Endothelial cell of umbilical vein (primary cell): ENCODE data around the gene FNIP2.

ENCODE experiments used
- CTCF ChIP-seq, 2 donors: IDR thresholded peaks; 1 replicate in 1 of 2; 2 replicates in 1 of 2; pipeline ENCODE4 v1.5.1; 2011; ENCODE audit warnings: low read length in 2 of 2, mild to moderate bottlenecking in 2 of 2, moderate library complexity in 2 of 2, control low read depth in 1 of 2, inconsistent platforms in 1 of 2, low read depth in 1 of 2; ENCODE audit not compliant: insufficient read depth in 1 of 2; ENCODE audit errors: extremely low read depth in 1 of 2
- EZH2 ChIP-seq: IDR thresholded peaks from 2 replicates; pipeline ENCODE4 v1.6.1; 2012; ENCODE audit warnings: borderline replicate concordance, low read depth, mild to moderate bottlenecking, moderate library complexity, low read length, inconsistent platforms; ENCODE audit not compliant: severe bottlenecking
- FOS ChIP-seq: IDR thresholded peaks from 2 replicates; pipeline ENCODE4 v1.6.1; 2011; ENCODE audit warnings: mild to moderate bottlenecking, low read length, moderate library complexity, borderline replicate concordance; ENCODE audit not compliant: insufficient read depth
- GATA2 ChIP-seq: IDR thresholded peaks from 2 replicates; pipeline ENCODE4 v1.7.0; 2011; ENCODE audit warnings: low read depth, mild to moderate bottlenecking, moderate library complexity, mixed read lengths, low read length; ENCODE audit not compliant: insufficient read length, insufficient read depth
- JUN ChIP-seq: IDR thresholded peaks from 2 replicates; pipeline ENCODE4 v1.6.1; 2011; ENCODE audit warnings: borderline replicate concordance, low read depth; ENCODE audit not compliant: insufficient read length, insufficient read depth
- POLR2A ChIP-seq: IDR thresholded peaks from 2 replicates; pipeline ENCODE4 v1.6.1; 2012; ENCODE audit warnings: low read depth, mild to moderate bottlenecking, control low read depth, low read length
- POLR2AphosphoS5 ChIP-seq: IDR thresholded peaks from 2 replicates; pipeline ENCODE4 v1.6.1; 2012; ENCODE audit warnings: low read depth, mild to moderate bottlenecking, control low read depth, low read length, moderate library complexity; ENCODE audit not compliant: insufficient read depth
- TF ChIP-seq, protein P1 (sequence below): IDR thresholded peaks from 2 replicates; pipeline ENCODE4 v1.6.1; 2011; ENCODE audit not compliant: insufficient read depth, insufficient read length

DNA sequence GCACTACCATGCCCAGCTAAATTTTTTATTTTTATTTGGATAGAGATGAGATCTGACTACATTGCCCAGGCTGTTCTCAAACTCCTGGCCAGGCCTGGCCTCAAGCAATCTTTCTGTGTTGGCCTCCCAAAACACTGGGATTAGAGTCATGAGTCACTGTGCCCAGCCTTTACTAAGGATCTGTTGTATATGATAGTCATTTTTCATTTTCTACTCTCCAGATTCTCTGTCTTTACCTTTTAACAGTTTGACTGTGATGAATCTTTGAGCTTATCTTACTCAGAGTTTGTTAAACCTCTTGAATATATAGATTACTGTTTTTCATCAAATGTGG lies 161.8 kb downstream of the FNIP2 start:
- TF ChIP-seq CTCF (IDR thresholded peaks at IDR 0.05; ENCODE audit: extremely low read depth in 1 of 2, insufficient read depth in 1 of 2, low read depth in 1 of 2, low read length in 2 of 2), result no peak
- no peak for TF ChIP-seq POLR2AphosphoS5
- TF ChIP-seq, protein P1, sequence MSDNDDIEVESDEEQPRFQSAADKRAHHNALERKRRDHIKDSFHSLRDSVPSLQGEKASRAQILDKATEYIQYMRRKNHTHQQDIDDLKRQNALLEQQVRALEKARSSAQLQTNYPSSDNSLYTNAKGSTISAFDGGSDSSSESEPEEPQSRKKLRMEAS, result no peak
- TF ChIP-seq POLR2A, result no peak
- no peak for TF ChIP-seq EZH2
- TF ChIP-seq FOS, result no peak
- no peak for TF ChIP-seq JUN
- TF ChIP-seq GATA2, result no peak
